Right ventricle myocardium superior (tissue), 1 donor: ENCODE data around the gene SLC6A9. TPM values are rescaled to one million over a fixed set of nuclear protein-coding genes. Genes with fewer than 3 reads are reported as not detected.

Experiments used
- ATAC-seq: fragments of 200-7000 bp; cut with Tn5 transposase; one replicate; pipeline ENCODE4 v1.9.1; 2020; ENCODE audit warnings: mild to moderate bottlenecking; ENCODE audit not compliant: poor library complexity
- DNase-seq: peaks from one replicate; pipeline ENCODE4 v3.0.0-alpha.2; 2020
- intact Hi-C: fragments of 100-400 bp; cut with DNase I; formaldehyde crosslinking; loops from one replicate; pipeline ENCODE4 v1.11.2; 2022
- long read RNA-seq: library from polyadenylated mRNA; unstranded; transcript quantifications from one replicate; pipeline ENCODE4 v2.0.0, GENCODE V29; 2021
- total RNA-seq: library from RNA; stranded (reverse); fragmentation: NEBNext Ultra II Directional; extraction: Animal tissue kit (Norgen Biotek cat#: 25700); gene quantifications from one replicate; pipeline ENCODE4 v1.2.1, GENCODE V29; 2021
- donor health status: DM: no; HTN: yes; CAD: no; lungs with severe emphysema.

Gene SLC6A9
- 0.78 TPM for total RNA-seq
- long read RNA-seq: 0 reads

GRCh38 chr1:44031252-44032169, at the start of gene SLC6A9:
Gene SLC6A9, minus strand, starts transcription at chr1:44031462. Its CDS starts 7,185 bp downstream, at chr1:44024277.
- peak; percentile 57 for DNase-seq
- peak; percentile 2 for ATAC-seq
- intact Hi-C loops: loop anchor here (10.0 kb wide), 1 partner anchor 267 kb away; no protein-coding TSS in a partner anchor

DNA sequence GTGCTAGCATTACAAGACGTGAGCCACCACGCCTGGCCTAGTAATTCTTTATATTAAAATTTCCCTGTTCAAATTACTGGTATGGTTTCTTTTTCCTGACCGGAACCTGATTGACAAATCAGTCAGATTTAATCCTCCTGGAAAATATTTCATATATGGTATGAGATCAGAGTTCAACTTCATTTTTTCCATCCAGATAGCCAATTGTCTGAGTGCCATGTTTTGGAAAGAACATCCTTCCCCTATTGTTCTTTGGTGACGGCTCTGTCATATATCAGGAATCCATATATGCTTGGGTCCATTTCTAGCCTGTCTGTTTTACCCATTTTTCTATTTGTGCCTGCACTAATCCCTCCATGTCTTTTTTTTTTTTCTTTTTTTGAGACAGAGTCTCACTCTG, 48.3 kb upstream of the SLC6A9 start:
- intact Hi-C loops: no loop called here
- DNase-seq (no peak), ATAC-seq (no peak)

DNA sequence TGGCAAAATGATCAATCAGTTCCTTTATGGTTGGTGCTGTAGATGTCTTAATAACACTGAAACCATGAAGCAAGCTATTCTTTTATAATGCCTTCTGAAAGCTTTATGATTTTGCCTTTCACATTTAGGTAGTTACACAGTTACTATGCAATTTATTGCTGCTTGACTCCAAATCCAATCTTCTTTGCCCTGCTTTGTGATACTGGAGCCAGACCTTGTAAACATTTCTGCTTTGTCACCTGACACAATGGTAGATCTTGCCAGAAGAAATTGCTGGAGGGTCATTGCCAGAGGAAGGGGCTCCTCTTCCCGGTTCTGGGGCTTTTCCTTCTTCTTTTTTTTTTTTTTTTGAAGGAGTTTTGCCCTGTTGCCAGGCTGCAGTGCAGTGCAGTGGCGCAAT, 46.8 kb upstream of the SLC6A9 start:
- no peak for ATAC-seq
- intact Hi-C loops: no loop called here
- DNase-seq: no peak

DNA sequence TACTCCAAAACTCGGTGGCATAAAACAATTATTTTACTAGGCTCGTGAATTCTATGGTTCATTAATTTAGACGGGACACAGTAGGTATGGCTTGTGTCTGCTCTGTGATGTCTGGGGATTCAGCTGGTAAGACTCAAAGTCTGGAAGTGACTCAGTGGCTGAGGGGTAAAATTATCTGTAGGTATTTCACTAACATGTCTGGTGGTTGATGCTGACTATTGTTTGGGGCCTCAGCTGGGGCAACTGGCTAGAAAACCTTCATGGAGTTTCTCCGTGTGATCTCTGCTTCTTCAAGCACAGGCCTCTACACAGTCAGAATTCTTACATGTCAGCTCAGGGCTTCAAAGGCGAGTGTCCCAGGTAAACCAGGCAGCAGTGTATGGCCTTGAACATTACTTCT, 46.2 kb upstream of the SLC6A9 start:
- ATAC-seq (no peak), DNase-seq (no peak)
- intact Hi-C loops: no loop called here

GRCh38 chr1:44076066-44076465, 44.8 kb upstream of the SLC6A9 start:
- ATAC-seq (no peak), DNase-seq (no peak)
- intact Hi-C loops: no loop called here

- intact Hi-C loops: no loop called here
- ATAC-seq (no peak), DNase-seq (no peak)
Measured at GRCh38 chr1:44074415-44074814, 43.2 kb upstream of the SLC6A9 start.

DNA sequence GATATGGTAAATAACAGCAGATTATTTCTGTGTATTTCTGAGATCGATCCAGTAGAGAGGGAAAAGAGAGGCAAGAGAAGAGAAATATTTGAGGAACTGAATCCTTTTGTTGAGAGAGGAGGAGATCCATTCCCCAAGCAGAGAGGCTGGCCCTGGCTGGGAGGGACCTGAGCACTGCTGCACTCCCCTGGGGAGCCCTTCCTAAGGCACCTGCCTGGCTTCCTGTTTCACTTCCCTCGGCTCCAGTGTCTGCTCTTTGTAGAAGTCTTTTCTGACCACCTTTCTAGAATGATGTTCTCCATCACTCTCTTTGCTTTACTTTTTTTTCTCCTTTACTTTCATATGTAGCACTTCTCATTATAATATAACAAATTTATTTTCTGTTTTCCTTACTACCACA, 42.3 kb upstream of the SLC6A9 start:
- intact Hi-C loops: no loop called here
- no peak for DNase-seq
- no peak for ATAC-seq

DNA sequence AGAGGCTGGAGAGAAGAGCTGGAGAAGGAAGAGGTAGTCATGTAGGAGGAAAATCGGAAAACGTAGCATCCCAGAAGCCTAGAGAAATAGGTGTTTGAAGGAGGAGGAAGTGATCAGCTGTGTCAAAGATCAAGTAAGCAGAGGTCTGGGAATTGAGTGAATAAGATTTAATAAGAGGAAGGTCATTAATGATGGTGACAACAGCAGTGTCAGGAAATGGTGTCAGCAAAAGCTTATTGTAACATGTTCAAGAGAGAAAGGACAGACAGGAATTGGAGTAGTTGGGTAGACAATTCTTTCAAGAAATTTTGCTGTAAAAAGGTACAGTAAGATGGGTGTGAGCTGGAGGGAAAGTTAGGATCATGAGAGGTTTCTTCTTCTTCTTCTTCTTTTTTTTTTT, 41.6 kb upstream of the SLC6A9 start:
- ATAC-seq (no peak), DNase-seq (no peak)
- intact Hi-C loops: no loop called here

GRCh38 chr1:44072204-44072603, 40.9 kb upstream of the SLC6A9 start:
- ATAC-seq: no peak
- no peak for DNase-seq
- intact Hi-C loops: no loop called here

GRCh38 chr1:44071461-44071860, 40.2 kb upstream of the SLC6A9 start:
- intact Hi-C loops: no loop called here
- no peak for ATAC-seq

DNA sequence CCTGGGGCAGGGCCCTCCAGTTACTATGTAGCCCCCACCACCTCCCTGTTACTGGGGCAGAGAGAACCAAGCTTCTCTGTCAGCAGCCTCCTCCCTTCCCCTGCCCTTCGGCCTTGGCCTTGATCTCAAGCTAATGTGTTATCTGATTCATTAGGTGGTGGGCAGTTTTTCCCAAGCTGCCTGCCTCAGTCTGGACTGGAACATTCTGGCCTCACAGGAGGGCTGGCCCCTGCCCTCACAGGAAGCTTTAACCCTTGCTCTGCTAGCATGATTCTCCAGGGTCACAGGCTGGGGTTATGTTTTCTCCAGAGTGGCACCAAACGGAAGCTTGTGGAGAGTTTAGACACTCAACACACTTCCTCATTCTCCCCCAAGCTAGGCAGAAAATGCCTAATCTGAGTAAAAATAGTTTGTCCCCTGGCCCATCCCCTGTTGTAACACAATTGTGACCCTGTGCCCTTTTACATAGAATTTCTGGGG, 37.2 kb upstream of the SLC6A9 start:
- intact Hi-C loops: no loop called here

More at GRCh38 chr1:44071461-44071860, 40.2 kb upstream of the SLC6A9 start:
- no peak for DNase-seq

DNA sequence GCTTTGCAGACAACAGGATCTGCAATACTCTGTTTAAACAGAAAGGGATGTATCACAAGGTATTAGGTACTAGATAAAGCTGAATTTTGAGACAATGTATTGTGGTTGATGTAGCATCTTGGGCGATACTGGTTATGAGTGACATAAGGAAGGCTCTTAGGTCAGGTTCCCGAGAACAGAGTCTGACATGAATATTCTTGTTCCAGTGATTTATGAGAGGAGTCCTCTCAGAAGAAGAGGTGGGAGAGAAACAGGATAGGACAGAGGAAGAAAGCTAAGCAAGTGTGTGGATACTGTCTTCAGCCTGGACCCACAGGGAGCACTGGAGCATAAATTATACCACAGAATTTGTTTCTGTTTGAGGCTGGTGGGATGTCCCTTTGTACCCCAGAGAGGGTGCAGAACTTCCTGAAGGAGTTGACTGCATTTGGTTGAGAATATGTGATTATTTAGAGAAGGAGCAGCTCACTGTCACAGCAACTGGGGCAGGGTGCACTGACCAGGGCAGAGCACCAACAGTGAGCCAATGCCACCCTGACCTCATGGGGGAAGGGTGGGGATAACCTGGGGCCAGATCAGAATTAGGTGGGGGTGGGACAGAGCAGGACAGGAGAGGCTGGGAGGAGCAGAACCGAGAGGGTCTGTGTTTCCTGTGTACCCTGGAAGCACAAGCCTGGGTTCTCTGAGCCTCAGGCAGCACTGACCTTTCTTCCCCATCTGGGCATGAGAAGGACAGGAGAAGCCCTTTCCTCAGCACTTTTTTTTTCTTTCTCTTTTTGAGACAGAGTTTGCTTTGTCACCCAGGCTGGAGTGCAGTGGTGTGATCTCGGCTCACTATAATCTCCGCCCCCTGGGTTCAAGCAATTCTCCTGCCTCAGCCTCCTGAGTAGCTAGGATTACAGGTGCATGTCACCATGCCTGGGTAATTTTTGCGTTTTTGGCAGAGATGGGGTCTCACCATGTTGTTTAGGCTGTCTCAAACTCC, 36.3 kb upstream of the SLC6A9 start:
- no peak for DNase-seq
- intact Hi-C loops: no loop called here
- ATAC-seq: peak; percentile 46

More for the DNA sequence above, 37.2 kb upstream of the SLC6A9 start:
- DNase-seq (no peak), ATAC-seq (peak; percentile 54)

DNA sequence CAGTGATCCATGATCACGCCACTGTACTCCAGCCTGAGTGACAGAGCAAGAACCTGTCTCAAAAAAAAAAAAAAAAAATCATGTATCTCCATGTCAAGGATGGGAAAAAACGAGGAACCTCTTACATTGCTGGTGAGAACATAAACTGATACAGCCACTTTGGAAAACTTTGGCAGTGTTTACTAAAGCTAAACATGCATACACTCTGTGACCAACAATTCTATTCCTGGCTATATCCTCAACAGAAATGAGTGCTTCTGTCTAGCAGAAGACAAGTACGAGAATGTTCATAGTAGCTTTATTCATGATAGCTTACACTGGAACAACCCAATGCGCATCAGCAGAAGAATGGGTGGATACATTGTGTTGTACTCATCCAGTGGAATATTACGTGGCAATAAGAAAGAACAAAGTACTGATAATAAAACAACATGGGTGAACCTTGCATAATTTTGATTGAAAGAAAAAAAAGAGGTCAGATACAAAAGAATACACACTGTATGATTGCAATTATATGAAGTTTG, 31.5 kb upstream of the SLC6A9 start:
- ATAC-seq (peak; percentile 74), DNase-seq (no peak)
- intact Hi-C loops: no loop called here

GRCh38 chr1:44061857-44062256, 30.6 kb upstream of the SLC6A9 start:
- intact Hi-C loops: no loop called here
- DNase-seq (no peak), ATAC-seq (peak; percentile 81)

GRCh38 chr1:44060830-44061267, 29.6 kb upstream of the SLC6A9 start:
- DNase-seq (no peak), ATAC-seq (no peak)
- intact Hi-C loops: no loop called here

DNA sequence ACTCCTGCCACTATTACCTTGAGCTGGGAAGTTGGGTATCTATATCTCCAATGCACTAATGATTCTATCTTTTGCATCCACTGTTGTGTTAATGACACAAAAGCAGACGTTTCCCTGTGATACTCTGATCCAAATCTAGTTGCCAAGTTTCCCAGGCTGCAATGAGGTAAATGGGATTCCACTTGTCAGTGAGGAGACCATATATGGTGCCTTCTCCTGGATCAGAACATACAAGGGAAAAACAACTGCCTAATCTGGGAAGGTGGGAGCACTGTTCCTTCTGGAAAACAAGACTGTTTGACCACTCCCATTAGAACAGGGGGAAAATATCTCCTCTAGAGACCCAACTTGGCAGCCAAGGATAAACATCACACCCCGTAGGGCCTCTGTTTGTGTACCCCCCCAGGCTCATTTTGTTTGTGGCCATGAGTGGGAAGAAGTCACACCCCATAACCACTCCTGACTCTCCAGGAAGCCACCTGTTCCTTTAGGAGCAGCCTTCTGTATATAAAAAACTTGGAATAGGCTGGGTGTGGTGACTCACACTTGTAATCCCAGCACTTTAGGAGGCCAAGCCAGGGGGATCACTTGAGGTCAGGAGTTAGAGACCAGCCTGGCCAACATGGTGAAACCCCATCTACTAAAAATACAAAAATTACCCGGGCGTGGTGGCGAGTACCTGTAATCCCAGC, 28.5 kb upstream of the SLC6A9 start:
- ATAC-seq (no peak), DNase-seq (no peak)
- intact Hi-C loops: no loop called here

DNA sequence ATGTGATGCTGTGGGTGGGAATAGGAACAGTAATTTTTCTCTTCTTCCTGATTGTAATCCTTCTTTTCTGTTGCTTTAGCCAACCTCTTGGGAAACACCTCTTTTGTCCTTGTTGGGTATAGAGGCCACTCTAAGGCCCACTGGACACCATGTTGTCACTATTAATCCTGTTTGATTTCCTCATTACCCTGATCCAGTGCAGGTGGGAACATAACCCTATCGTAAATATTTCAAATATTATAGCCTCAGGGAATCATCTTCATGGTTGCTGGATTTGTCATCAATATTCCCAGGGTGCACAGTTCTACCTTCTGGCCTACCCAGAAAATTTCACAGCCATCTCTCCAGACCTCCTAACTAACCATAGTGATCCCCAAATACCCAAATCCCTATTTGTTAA, 27.9 kb upstream of the SLC6A9 start:
- no peak for ATAC-seq
- intact Hi-C loops: no loop called here
- DNase-seq: no peak

DNA sequence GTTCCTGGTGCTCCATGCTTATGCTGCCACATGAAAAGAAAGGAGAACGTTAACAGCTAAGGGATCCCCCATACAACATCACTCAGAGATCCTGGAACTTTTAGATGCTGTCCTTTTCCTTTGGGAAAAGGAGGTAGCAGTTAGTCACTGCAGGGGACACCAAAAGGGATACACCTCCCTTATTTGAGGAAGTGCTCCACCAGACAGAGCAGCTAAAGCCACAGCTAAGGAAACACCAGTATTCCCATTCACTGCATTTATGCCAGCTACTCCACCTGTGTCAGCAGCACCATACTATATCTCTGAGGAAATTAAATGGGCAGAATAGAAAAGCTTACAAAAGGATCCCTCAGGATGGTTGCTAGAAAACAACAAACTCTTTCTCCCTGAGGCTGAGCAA, 26.0 kb upstream of the SLC6A9 start:
- DNase-seq: no peak
- no peak for ATAC-seq
- intact Hi-C loops: no loop called here
